Stimulated activated naive CD4-positive, alpha-beta T cell treated with Interleukin-2 at 50 U/mL for 16 hours (primary cell): Measurements from ENCODE around the gene TBRG1.
"Not testable (repeated sequence)": the region's sequence is repeated elsewhere in the genome, so short reads cannot be mapped to it uniquely, and the experiment has no call there.

Experiments
- DNase-seq: peaks from one replicate; lab custom pipeline; 2025; lab: John Stamatoyannopoulos, UW

TBRG1 gene

GRCh38 chr11:124622531-124623451 is at the start of gene TBRG1:
Gene TBRG1 (plus strand): TSS chr11:124622864. CDS start chr11:124623084, 220 bp downstream.
- DNase-seq, result peak; percentile 79

DNA sequence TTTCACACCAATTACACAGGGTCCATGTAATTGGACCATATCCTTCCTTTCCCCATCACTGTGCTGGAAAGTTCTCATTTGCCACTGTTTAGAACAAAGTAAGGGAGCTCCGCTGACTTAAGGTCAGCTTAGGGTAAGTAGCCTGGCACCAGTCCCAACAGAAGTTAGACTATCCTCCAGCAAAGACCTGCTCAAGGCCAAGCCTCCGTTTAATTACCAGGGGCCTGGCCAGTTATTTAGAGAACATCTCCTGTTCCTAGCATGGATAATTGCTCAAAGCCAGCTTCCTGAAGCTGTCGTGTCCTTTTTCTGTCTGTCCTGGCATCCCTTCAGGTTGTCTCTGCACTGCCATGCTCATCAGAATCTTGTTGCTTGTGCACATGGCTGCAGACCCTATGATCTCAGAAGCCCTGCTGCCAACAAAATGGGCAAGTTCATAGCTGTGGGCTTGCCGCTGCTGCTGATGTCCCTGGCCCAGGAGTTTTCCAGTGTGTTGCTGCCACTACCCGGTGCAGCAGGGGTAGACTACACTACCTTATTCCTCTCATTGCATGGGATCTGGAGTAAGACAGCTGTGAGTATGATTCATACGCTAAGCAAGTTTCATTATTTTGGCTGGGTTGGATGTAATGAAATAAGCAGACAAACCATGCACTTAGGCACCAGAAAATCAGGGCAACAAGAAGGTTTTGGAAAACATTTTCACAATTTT is 44.8 kb upstream of the TBRG1 start:
- no peak for DNase-seq

DNA sequence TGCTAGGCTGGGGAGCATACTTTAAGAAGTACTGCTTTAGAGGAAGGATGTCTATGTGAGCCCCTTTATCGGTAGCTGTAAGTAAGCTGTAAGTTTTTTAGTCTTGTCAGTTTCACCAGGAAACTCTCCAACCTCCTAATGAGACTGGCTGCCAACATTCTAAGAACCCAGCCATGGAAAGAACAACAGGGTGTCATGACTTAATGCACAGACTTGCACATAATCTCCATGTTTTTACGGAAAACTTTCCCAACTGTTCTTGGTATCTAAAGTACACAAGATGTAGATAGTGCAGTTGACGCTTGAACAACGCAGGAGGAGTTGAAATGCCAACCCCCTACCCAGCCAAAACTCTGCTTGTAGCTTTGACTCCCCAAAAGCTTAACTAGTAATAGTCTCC is 43.9 kb upstream of the TBRG1 start:
- no peak for DNase-seq

- no peak for DNase-seq
Observed at GRCh38 chr11:124581817-124582216, 40.8 kb upstream of the TBRG1 start.

- DNase-seq, result no peak
Observed at GRCh38 chr11:124582565-124582964, 40.1 kb upstream of the TBRG1 start.

- no peak for DNase-seq
Observed at GRCh38 chr11:124583781-124584180, 38.9 kb upstream of the TBRG1 start.

DNA sequence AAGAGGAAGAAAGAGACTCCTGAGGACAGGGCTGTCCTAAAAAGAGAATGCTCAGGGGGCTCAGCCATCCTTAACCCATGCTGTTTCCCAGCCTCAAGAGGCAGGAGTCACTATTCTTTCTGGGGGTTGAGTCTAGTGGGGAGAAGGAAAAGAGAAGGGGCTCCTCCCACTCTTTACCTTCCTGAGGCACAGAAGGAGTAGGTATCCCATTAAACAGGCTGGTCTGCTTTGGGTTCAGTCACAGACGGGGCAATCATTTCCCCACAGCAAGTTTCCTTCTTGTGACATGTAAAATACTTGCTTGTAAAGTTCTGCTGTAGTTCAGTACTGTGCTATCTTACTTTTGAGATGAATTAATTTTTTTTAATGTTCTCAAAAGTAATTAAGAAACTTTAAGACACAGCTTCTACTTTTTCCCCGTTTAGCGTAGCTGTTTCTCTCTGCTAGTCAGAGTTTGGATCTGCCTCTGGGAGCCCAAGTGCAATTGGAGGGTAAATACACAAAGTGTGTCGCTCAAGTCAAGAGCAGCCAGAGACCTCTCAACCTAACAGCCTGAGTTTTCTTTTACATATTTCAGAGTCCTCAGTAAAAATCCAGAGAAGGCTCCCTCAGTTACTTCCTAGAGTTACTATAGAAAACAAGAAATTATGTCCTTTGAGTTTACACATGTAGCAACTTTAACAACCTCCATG is 37.8 kb upstream of the TBRG1 start:
- no peak for DNase-seq

GRCh38 chr11:124586238-124586860 is 36.3 kb upstream of the TBRG1 start:
- DNase-seq, result peak; percentile 10

DNA sequence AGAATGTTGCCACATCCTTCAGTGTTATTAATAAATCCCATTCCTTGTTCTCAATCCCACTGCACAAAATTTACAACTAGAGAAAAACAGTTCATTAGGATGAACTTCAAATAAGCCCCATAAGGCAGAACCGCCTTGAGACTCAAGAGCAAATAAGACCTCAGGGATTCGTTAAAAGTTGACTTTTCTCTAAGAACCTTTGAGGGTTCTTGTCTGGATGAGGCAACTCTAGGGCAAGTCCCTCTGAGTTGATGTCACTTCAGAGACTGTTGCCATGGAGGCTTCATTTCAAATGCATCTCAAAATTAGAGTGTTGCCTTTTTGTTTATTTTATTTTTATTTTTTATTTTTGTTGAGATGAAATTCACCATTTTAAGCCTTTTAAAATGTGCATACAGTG is 31.2 kb upstream of the TBRG1 start:
- DNase-seq, result no peak

- no peak for DNase-seq
Observed at GRCh38 chr11:124592627-124593026, 30.0 kb upstream of the TBRG1 start.

DNA sequence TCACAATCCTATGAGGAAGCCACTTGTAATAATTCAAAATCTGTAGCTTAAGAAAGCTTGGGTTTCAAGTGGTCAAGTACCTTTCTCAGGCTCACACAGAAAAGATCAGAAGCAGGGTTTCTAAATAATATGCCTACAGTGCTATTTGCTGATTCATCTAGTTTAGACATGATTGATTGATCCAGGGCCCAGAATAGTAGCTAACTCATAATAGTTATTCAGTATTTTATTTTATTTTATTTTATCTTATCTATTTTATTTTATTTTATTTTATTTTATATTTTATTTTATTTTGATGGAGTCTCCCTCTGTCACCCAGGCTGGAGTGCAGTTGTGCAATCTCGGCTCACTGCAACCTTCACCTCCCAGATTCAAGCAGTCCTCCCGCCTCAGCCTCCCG is 27.4 kb upstream of the TBRG1 start:
- no peak for DNase-seq

DNA sequence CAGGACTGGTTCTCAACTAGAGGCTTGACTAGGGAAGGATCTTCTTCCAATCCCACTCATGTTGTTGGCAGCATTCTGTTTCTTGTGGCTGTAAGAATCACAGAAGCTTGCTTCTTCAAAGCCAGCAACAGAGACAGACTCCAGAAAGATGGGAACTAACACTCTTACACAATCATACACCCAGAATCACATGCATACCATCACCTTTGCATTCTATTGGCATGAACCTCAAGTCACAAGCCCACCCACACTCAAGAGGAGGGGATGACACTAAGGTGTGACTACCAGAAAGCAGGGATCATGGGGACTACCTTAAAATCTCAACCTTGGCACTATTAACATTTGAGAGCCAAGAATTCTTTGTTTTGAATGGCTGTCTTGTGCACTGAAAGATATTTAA is 25.0 kb upstream of the TBRG1 start:
- DNase-seq, result no peak

DNA sequence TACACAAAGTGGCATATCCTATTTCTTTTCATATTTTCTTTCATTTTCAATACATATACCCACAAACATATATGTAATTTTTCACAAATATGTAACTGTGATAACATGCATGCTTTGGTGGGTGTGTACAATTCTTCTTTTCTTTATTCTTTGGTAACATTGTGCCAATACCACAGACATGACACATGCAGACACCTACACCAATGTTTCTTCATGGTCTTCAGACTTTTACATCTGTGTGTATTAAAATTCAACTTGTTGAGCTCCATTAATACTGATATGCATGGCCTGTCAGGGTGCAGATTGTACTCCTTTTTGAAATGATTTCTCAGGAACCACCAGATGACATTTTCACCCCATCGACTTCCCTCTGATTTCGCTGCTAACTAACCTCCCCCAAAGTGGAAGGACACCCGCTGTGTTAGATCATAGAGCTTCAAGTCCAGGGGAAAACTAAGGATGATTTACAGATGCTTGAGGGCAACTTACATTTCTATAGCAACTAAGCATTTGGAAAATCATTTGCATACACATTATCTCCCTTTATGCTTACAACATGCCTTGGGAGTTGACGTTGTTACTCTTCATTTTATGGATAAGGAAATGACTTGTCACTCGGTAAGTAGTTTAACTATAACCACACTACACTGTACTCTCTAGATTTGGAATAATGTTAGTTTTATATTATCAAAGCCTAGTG is 21.9 kb upstream of the TBRG1 start:
- no peak for DNase-seq

GRCh38 chr11:124602193-124602592 is 20.5 kb upstream of the TBRG1 start:
- no peak for DNase-seq

- DNase-seq, result not testable (repeated sequence)
Observed at GRCh38 chr11:124602723-124603122, 19.9 kb upstream of the TBRG1 start.

- no peak for DNase-seq
Observed at GRCh38 chr11:124605719-124606118, 16.9 kb upstream of the TBRG1 start.

DNA sequence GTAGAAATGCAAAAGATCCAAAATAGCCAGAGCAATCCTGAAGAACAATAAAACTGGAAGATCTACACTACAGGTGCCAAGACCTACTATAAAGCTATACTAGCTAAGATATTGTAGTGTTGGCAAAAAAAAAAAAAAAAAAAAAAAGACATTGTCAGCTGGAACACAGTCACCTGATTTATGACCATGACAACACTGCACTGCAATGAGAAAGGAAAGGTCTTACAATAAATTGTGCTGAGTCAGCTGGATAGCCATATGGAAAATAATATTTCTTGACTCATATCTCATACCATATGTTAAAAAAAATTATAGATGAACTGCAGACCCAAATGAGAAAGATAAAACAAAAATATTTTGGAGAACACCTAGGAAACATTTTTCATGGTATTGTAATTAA is 14.5 kb upstream of the TBRG1 start:
- no peak for DNase-seq

DNA sequence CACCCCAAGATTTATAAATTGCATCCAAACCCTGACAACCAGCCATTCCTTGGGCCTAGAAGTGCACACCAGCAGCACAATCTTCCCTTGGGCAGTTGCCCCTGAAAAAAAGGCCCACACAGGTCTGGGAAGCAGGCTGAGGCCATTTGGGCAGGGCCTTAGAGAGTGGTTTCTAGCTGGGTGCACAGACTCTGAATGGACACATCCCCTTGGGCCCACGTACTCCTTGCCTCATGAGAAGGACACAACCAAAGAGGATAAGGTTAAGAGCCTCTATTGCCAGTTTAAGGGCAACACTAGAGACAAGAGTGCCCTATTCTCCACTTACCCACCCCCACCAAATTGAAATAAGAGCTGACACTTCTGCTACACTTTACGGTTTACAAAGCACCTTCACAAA is 12.4 kb upstream of the TBRG1 start:
- no peak for DNase-seq

GRCh38 chr11:124611064-124611463 is 11.6 kb upstream of the TBRG1 start, which contains the start of gene PANX3:
Gene PANX3 (plus strand): TSS chr11:124611428. CDS start chr11:124611557, 129 bp downstream.
- DNase-seq, result no peak

DNA sequence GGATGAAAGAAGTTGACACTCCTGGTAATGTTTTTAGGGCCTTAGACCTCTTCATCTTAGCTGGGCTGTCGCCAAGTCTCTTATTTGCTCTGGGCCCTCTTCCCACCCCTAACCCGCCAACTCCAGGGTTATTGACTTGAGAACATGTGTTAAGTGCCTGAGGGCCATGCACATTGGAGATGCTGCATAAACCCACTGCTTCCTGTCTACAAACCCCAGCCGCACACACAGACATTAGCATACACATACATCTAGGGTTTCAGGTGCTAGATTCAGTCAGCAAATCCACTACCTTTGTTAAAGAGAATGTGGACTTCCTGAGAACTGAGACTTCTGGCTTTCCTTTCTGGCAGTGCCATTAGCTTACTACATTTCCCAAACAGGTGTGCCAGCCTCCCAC is 10.6 kb upstream of the TBRG1 start:
- no peak for DNase-seq

GRCh38 chr11:124612567-124613246 is 10.0 kb upstream of the TBRG1 start:
- DNase-seq, result no peak
